PC-9 (cell line): Measurements from ENCODE around the gene ADGRV1.

ENCODE experiments used
- EZH2 ChIP-seq: fragments of 200-600 bp; sonication (generic); IDR thresholded peaks from 2 replicates; pipeline ENCODE4 v1.8.0; 2017; ENCODE audit warnings: antibody characterized with exemption, low read depth
- TF ChIP-seq, protein P1 (sequence below): fragments of 200-600 bp; sonication (generic); conservative IDR thresholded peaks from 2 replicates; pipeline ENCODE4 v1.6.1; 2017; ENCODE audit warnings: mixed run types, antibody characterized with exemption, mild to moderate bottlenecking, moderate library complexity

- TF ChIP-seq, protein P1, sequence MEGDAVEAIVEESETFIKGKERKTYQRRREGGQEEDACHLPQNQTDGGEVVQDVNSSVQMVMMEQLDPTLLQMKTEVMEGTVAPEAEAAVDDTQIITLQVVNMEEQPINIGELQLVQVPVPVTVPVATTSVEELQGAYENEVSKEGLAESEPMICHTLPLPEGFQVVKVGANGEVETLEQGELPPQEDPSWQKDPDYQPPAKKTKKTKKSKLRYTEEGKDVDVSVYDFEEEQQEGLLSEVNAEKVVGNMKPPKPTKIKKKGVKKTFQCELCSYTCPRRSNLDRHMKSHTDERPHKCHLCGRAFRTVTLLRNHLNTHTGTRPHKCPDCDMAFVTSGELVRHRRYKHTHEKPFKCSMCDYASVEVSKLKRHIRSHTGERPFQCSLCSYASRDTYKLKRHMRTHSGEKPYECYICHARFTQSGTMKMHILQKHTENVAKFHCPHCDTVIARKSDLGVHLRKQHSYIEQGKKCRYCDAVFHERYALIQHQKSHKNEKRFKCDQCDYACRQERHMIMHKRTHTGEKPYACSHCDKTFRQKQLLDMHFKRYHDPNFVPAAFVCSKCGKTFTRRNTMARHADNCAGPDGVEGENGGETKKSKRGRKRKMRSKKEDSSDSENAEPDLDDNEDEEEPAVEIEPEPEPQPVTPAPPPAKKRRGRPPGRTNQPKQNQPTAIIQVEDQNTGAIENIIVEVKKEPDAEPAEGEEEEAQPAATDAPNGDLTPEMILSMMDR = no peak
- no peak for TF ChIP-seq EZH2
Observed at GRCh38 chr5:90658620-90659019, 100.0 kb downstream of the ADGRV1 start.
